ENCODE data around the gene RFFL. TPM values are rescaled to one million over a fixed set of nuclear protein-coding genes. Genes with fewer than 3 reads are reported as not detected.
A peak's percentile ranks its signal among the peaks of the same experiment; 100 is the strongest.
"Not testable (repeated sequence)": the region's sequence is repeated elsewhere in the genome, so short reads cannot be mapped to it uniquely, and the experiment has no call there.

RFFL gene
- total and polyA plus RNA-seq, 9 of the 15 experiments (the other 6 are each of a cell fraction or from before 2014, with no cell fraction given) = 3.4 to 18.1 (median 12.8) TPM

DNA sequence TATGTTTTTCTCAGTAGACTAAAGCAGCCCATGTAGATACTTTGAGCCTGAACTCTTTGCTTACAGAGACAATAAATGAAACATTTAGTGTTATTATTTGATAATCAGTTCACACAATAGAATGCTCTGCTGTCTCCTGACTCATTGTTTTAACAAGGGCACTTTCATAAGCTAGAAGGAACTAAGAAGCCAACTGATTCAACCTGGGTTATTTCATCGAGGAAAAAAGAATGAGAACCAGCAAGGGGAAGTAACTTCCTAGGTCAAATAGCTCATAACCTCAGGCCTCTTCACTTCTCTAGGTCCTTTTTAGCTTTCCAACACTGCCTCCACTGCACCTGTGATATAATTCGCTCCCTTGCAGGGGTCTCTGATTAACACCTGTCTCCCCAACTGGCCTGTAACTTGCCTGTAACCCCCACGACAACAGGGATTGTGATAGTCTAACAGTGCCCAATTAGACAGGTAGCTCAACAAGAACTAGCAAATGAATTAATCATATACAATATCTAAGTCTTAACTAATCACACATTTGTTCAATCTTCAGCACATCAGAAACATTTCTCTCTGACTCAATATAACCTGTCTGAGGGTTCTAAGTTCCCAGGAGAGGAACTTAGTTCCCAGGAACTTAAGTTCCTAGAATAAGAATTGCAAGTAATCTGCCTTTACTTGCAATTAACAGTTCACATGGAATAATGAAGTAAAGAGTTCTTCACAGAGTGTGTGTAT, 34.8 kb downstream of the RFFL start:
- ChIA-PET CTCF (ENCODE audit: low intra/inter-chr PET ratio) (no interaction called here), POLR2A (interaction anchor here (0.6 to 1.0 kb wide), 7 partner anchors 13 to 103 kb away, joined by 3 to 5 read pairs (median 3); no protein-coding TSS in a partner anchor)
- no peak overlapping the region for H3K4me2 ChIP-seq (ENCODE audit: insufficient read depth, low read length)
- 33% methylated on average over 3 of the region's 3 CpGs for WGBS (ENCODE audit: insufficient coverage, low coverage, missing lambda C conversion rate)
- intact Hi-C loops (cut with micrococcal nuclease) (no loop called here), in situ Hi-C loops (cut with MboI) (no loop called here)
- ATAC-seq = peak; percentile 45; the same call in 2 of the 3 replicates
- TF ChIP-seq ZFP30 (CRISPR knock-in tag; IDR thresholded peaks at IDR 0.05; ENCODE audit: borderline replicate concordance) (no peak), HMBOX1 (IDR thresholded peaks at IDR 0.05) (peak; percentile 34; the same call in 1 of the 2 replicates)
- 0 out of 3 replicates have a peak, but pooled peaks cover 7% of the 10 kb centered on the region for H3K36me3 ChIP-seq (ENCODE audit: control insufficient read depth, insufficient read depth, low read length)
- H3K27ac ChIP-seq (ENCODE audit: extremely low read depth, low read depth, low read length) = no peak overlapping the region
- peak; percentile 42 for FAIRE-seq
- no peak overlapping the region for H3K9ac ChIP-seq (ENCODE audit: insufficient read depth in 1 of 2, low read depth in 2 of 2, low read length in 2 of 2)
- H3K4me1 ChIP-seq (replicated peaks in 1 of 2; ENCODE audit: control insufficient read depth in 2 of 2, insufficient read depth in 2 of 2, low read length in 2 of 2) = peaks cover 0 to 6% of the 10 kb centered on the region in 2 experiments; a peak in 1 of 5 replicates
- H3K4me3 ChIP-seq = no peak overlapping the region
- BruUV-seq (replicated peaks) = no TSS peak
- H3K27me3 ChIP-seq (ENCODE audit: control insufficient read depth in 2 of 2, insufficient read depth in 2 of 2, low read length in 2 of 2) = no peaks in the 10 kb centered on the region
- H3K79me2 ChIP-seq (ENCODE audit: control insufficient read depth, insufficient read depth, low read length) = no peaks in the 10 kb centered on the region
- no peak for DNase-seq (ENCODE audit: extremely low read depth in 1 of 4, low spot score in 3 of 4)
- no peak overlapping the region for H2AFZ ChIP-seq (ENCODE audit: low read depth, low read length)
- no peaks in the 10 kb centered on the region for H3K9me3 ChIP-seq (replicated peaks; ENCODE audit: control insufficient read depth, insufficient read depth, low read depth, low read length)
- no peaks in the 10 kb centered on the region for H4K20me1 ChIP-seq (replicated peaks; ENCODE audit: control insufficient read depth, insufficient read depth, low read length)
- no peaks in the 10 kb centered on the region for H3K9me1 ChIP-seq (ENCODE audit: control insufficient read depth, insufficient read depth, low read length)

DNA sequence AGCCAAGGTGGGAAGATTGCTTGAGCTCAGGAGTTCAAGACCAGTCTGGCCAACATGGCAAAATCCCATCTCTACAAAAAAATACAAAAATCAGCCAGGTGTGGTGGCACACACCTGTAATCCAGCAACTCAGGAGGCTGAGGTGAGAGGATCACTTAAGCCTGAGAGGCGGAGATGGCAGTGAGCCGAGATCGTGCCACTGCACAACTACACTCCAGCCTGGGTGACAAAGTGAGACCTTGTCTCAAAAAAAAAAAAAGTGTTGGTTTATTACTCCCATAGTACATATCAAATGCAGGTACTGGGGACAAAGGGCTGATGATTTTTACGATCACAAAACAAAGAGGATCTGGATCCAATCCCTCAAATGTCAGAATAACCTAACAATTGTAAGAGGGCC, 35.4 kb downstream of the RFFL start:
- H3K27ac ChIP-seq (ENCODE audit: extremely low read depth, low read depth, low read length); intact Hi-C loops (cut with micrococcal nuclease); H3K27me3 ChIP-seq (ENCODE audit: control insufficient read depth in 2 of 2, insufficient read depth in 2 of 2, low read length in 2 of 2); H3K4me3 ChIP-seq; FAIRE-seq; CTCF ChIA-PET (ENCODE audit: low intra/inter-chr PET ratio); H3K9ac ChIP-seq (ENCODE audit: insufficient read depth in 1 of 2, low read depth in 2 of 2, low read length in 2 of 2); BruUV-seq (replicated peaks); in situ Hi-C loops (cut with MboI); H3K9me3 ChIP-seq (replicated peaks; ENCODE audit: control insufficient read depth, insufficient read depth, low read depth, low read length); DNase-seq (ENCODE audit: extremely low read depth in 1 of 4, low spot score in 3 of 4); H3K79me2 ChIP-seq (ENCODE audit: control insufficient read depth, insufficient read depth, low read length); H3K36me3 ChIP-seq (ENCODE audit: control insufficient read depth, insufficient read depth, low read length); H2AFZ ChIP-seq (ENCODE audit: low read depth, low read length); H3K4me1 ChIP-seq (replicated peaks in 1 of 2; ENCODE audit: control insufficient read depth in 2 of 2, insufficient read depth in 2 of 2, low read length in 2 of 2); H3K4me2 ChIP-seq (ENCODE audit: insufficient read depth, low read length); ATAC-seq; H3K9me1 ChIP-seq (ENCODE audit: control insufficient read depth, insufficient read depth, low read length); H4K20me1 ChIP-seq (replicated peaks; ENCODE audit: control insufficient read depth, insufficient read depth, low read length): not testable (repeated sequence)
- POLR2A ChIA-PET = interaction anchor here (0.9 kb wide), 2 partner anchors 15 to 27 kb away, joined by 3 read pairs; no protein-coding TSS in a partner anchor
- 87% methylated on average over 4 of the region's 4 CpGs for WGBS (ENCODE audit: insufficient coverage, low coverage, missing lambda C conversion rate)

Data from K562 (cell line).